HL-60/S4 treated with phorbol 12-myristate 13-acetate at 8.2 ng/mL for 4 days and 3 days (cell line): ENCODE results near the gene THRSP.
"Not testable (repeated sequence)": the region's sequence is repeated elsewhere in the genome, so short reads cannot be mapped to it uniquely, and the experiment has no call there.

Source experiments
- in situ Hi-C: fragments of 300-500 bp; cut with MboI; formaldehyde crosslinking; loops from 2 replicates; pipeline ENCODE4 v1.15.0; 2022; ENCODE audit warnings: low sequenced_read_pairs

The THRSP gene

DNA sequence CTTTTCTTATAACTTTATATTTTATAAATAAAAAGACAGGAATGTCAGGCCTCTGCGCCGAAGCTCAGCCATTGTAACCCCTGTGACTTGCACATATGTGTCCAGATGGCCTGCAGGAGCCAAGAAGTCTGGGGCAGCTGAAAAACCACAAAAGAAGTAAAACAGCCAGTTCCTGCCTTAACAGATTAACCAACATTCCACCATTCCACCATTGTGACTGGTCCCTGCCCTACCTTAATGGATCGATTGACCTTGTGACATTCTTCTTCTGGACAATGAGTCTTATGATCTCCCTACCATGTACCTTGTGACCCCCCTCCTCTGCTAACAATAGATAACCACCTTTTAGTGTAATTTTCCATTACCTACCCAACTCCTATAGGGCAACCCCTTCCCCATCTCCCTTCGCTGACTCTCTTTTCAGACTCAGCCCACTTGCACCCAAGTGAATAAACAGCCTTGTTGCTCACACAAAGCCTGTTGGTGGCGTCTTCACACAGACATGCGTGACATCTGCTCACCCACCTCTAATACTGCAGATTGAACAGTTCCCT, 22.9 kb downstream of the THRSP start:
- in situ Hi-C loops, result not testable (repeated sequence)

DNA sequence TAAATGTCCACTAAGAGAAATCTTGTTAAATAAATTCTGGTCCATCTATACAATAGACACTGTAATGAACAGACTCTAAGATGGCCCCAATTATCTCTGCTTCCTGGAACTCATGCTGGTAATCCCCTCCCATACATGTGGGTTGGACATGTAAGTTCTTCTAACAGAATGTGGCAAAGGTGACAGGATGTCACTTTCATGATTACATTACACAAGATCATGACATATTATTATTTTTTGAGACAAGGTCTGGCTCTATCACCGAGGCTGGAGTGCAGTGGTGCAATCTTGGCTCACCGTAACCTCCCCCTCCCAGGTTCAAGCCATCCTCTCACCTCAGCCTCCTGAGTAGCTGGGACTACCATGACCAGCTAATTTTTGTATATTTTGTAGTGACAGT, 30.6 kb downstream of the THRSP start:
- in situ Hi-C loops, result no loop called here

DNA sequence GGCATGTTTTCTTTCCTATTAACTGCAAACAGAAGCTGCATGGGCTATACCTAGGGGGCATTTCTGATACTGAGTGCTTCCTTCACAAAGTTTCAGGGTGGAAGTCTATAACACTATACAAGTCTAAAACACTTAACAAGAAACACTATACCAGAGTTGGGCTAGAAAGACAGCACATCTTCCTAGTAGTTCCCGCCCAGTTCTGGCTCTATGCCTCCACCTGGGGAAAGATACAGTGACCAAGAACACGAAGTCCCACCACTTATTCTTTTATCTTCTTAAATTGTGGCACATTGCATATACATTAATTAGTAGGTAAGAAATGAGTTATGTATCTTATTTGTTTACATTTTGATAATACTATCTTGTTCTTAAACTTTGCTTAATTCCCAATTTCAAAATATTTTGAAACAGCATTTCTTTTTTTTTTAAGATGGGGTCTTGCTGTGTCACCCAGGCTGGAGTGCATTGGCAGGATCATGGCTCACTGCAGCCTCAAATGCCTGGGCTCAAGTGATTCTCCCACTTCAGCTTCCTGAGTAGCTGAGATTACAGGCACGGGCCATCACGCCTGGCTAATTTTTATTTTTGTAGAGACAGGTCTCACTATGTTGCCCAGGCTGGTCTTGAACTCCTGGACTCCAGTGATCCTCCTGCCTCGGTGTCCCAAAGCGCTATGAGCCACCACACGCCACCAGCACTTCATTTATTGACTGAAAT, 34.2 kb downstream of the THRSP start:
- in situ Hi-C loops, result no loop called here

DNA sequence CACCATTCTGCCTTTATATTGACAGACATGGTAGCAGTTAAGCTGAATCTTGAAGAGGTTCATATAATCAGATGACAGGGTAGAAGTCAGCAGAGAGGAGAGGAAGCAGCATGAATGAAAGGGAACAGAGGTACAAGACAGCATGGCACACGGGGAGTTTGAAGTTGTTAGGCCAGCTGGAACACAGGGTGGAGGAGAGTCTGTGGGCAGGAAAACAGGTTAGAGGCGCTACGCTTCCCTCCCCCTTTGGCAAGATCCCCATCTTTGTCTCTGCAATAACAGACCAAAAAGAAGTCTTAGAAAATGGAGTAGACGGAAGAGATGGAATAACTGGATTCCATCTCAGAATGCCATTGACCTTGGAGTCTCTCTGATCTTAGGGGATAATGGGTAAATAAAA, 36.0 kb downstream of the THRSP start:
- in situ Hi-C loops, result no loop called here

DNA sequence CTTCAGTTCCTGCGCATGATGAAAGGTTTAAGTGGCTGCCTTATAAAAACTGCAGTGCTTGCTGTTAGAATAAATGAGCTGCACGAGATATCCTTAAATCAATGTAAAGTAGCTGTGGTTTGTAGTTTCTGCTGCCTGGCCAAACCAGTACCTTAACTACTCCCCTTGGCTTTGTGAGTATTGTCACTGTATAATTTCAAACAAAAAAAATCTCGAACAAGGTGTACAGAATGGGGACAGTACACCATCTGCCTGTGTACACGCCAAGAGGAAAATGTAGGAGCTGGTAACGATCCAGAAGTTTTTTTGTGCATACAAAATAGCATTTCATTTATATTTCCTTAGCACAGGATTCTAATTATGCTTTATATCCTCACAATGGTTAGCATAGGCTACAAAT, 36.6 kb downstream of the THRSP start:
- in situ Hi-C loops, result no loop called here

DNA sequence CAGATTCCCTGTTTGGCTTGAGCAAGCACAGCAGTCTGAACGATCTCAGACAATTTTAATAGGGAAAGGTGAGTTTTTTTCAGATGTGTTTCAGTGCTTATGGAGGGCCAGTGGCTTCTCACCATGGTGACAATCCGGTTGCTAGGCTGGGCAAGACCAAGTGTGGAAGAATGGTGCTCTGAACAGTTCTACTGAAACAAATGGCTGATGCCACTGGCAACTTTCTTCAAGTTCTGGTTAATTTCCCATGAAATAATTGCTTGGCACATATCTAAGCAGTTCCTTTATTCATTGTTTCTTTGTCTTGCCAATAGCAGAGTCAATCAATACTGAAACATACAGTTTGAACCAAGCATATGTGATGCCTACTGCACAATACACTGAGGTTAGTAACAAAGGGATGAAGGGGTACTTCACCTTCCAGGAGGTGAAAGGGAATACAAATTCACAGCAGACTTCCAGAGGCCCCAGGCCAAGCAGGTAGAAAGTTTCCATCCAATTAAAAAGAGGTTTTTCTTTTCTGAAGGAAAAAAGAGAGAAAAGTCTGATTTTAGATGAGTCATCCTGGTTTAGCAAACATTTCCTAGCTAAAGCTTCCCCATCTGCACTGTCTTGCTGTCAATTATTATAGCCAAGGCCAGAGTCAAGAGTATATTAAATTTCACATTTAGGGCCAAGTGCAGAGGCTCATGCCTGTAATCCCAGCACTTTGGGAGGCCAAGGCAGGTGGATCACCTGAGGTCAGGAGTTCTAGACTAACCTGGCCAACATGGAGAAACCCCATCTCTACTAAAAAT, 37.2 kb downstream of the THRSP start:
- in situ Hi-C loops, result no loop called here

DNA sequence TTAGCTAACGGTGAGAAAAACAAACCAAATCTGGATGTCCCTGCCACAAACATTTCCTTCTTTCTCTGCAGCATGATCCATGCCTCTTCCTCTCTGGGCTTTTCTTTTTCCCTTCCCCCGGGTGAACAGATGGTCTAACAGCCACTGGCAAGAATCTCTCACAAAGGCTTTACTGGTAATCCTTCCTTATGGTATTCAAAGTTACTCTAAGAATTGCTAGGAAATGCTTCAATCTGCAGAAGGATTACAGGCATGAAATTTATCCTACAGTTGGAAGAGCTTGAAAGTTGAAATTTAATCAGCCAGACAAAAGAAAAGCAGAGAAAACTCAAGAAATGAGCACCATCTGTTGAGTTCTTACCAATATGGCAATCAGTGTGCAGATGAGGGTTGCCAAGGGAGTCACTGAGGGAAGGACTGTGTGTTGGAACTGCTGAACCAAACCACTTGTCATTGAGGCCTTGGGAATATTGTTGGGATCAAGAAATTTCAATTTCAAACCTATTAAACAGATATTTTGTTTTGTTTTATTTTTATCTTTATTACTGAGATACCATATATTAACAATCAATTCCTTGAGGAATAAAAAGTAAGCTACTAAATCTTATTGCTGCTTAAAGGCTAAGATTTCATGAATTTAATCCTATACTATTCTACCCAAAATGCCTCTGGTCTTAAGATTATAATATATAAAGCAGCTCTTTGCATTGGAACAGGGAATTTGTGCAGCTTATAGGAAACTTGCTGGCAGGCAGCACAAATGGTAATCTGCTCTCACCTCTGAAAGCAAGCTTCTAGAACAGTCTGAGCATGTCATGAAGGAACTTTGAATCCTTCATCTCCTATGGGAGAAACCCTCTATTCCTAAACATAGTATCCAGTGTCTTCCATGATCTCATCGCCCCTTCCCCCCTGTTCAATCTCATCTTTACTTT, 45.7 kb downstream of the THRSP start:
- in situ Hi-C loops, result no loop called here

DNA sequence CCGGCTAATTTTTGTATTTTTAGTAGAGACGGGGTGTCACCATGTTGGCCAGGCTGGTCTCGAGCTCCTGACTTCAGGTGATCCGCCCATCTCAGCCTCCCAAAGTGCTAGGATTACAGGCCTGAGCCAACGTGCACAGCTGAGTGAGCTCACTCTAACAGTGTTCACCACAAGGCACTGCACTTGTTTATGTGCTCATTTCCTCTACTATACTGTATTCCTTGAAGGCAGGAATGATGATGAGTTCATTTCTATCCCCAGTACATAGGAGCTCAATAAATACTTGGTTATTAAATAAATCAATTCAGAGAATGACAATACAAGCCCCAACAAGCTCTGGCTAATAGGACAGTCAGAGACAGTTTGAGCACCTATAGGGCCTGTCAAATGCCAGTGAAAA, 46.7 kb downstream of the THRSP start:
- in situ Hi-C loops, result no loop called here

DNA sequence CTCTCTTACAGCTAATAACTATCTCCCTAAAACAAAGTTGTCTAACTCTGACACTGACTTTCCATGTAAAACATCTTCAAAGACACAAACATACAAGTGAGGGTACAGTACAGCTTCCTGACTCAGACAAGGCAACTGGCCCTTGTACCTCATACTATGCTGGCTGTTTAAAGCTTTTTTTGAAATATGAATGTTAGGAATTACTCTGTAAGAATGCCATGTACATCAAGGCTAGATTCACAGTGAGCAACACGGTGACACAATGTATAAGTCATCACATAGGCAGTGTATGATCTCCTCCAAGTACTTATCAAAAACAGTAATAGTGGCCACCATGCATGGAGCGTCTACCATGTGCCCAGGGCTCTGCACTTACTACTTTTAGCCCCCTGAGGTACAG, 47.2 kb downstream of the THRSP start:
- in situ Hi-C loops, result no loop called here

DNA sequence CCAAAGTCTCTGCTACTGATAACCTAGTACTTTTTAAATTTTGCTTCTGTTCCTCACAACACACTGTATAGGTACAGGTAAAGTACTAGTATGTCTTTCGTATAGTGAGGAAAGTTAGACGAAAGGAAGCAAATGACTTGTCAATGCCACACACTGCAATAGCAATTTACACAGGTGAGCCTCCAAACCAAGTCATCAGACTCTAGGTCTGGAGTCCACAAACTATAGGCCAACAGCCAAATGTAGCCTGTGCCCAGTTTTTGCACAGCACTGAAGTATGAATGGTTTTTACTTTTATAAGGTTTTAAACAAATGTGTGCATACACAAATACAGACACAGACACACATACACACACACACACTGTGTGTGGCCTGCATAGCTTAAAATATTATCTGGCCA, 47.6 kb downstream of the THRSP start:
- in situ Hi-C loops, result no loop called here

DNA sequence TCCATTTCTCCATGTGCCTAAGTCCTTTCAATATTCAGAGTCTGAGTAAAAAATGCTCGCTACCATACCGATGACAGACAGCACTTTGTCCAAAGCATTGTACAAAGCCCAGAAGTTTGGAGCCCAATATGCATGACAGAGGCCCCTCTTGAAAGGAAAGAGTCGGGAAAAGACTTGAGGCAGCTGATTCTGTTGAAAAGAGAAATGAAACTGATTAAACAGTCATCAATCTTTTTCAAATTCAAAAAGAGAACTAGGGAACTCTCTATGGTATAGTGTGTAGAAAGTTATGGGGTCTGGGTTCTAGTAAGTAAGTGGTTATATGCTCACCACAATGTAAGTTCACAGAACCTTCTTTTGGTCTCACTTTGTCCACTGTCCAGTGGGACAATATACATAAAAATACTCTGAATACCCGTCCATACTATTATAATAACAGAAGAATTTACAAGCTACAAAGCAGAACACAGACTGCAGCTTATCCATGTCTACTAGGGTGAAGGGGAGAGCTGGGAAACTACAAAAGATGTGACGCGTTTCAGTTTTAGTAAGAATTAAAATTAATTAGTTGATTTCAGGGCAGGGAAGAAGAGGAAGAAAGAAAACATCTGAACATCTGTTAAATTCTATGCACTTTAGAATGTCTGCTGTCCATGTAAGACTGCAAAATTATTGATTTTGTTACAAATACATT, 49.1 kb downstream of the THRSP start:
- in situ Hi-C loops, result no loop called here
